GM13976 (cell line): ENCODE results near the gene ACTG2.

Experiments
- DNase-seq: peaks from one replicate; pipeline ENCODE4 v3.0.0; 2012; ENCODE audit warnings: low spot score
- CTCF ChIP-seq: IDR thresholded peaks from 2 replicates; pipeline ENCODE4 v1.5.1; 2012; ENCODE audit warnings: borderline replicate concordance, mild to moderate bottlenecking; ENCODE audit not compliant: insufficient read depth; ENCODE audit errors: extremely low read depth, missing control alignments, control extremely low read depth
- in situ Hi-C: fragments of 300-500 bp; cut with MboI; formaldehyde crosslinking; loops from one replicate; pipeline ENCODE4 v1.12.0; 2022; ENCODE audit warnings: low sequenced_read_pairs, mixed read lengths, inconsistent platforms; ENCODE audit not compliant: unreplicated experiment

Gene ACTG2

GRCh38 chr2:73892631-73893329 lies at the start of gene ACTG2:
Gene ACTG2, plus strand, starts transcription at chr2:73893008. Its CDS starts 8,304 bp downstream, at chr2:73901312.
- TF ChIP-seq CTCF, result no peak
- in situ Hi-C loops, result no loop called here
- DNase-seq, result no peak

DNA sequence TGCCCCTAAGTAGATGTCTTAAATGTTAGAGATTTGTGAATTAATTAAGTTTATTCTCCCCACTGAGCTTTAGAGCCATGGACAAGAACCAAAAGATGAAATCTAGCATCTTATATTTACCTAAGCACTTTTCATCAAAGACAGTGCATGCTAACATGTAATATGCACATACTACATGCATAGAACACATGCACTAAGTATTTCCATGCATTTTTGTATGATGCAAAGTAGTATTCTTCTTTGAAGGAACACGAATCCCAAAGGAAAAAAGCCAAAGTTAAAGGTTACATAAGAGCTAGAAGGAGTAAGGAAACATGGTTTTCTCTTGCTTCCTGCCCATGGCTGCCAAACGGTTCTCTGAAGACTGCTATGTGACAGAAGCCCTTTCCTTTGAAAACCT lies 48.7 kb upstream of the ACTG2 start:
- in situ Hi-C loops, result no loop called here
- no peak for DNase-seq
- TF ChIP-seq CTCF, result no peak

- in situ Hi-C loops, result no loop called here
- TF ChIP-seq CTCF, result no peak
- DNase-seq, result no peak
Measured at GRCh38 chr2:73850009-73850408, 42.8 kb upstream of the ACTG2 start.

- in situ Hi-C loops, result no loop called here
- no peak for TF ChIP-seq CTCF
- no peak for DNase-seq
Measured at GRCh38 chr2:73851274-73851673, 41.5 kb upstream of the ACTG2 start.

- in situ Hi-C loops, result no loop called here
- no peak for TF ChIP-seq CTCF
- no peak for DNase-seq
Measured at GRCh38 chr2:73852020-73852419, 40.8 kb upstream of the ACTG2 start.

- in situ Hi-C loops, result no loop called here
- no peak for TF ChIP-seq CTCF
- DNase-seq, result no peak
Measured at GRCh38 chr2:73855526-73855925, 37.3 kb upstream of the ACTG2 start.
